Spleen (tissue), 7 donors: ENCODE measurements around the gene PRDX1.

ENCODE experiments used
- CTCF ChIP-seq, 11 experiments: fragments of 200-600 bp in 7 of 11; fragments of 450-650 bp in 4 of 11; sonication (generic) in 4 of 11; IDR thresholded peaks in 8 of 11; conservative IDR thresholded peaks in 3 of 11; 1 replicate in 7 of 11; 2 replicates in 4 of 11; pipeline versions ENCODE4 v1.4.0 to v1.8.0; 2016 to 2021; ENCODE audit warnings: antibody characterized with exemption in 11 of 11, inconsistent platforms in 4 of 11, mild to moderate bottlenecking in 1 of 11
- POLR2A ChIP-seq, 3 donors: fragments of 450-650 bp; IDR thresholded peaks; one replicate each; pipeline ENCODE4 v1.5.1; 2017; ENCODE audit warnings: antibody characterized with exemption in 3 of 3, mild to moderate bottlenecking in 1 of 3
- POLR2AphosphoS5 ChIP-seq, 3 donors: sonication (generic); formaldehyde crosslinking; IDR thresholded peaks; one replicate each; pipeline ENCODE4 v1.5.1; 2017; ENCODE audit warnings: antibody characterized with exemption in 3 of 3
- donor health status: DM: no; HTN: no; CAD: no; lungs with moderate emphysema.
- donor health status: DM: no; HTN: no; CAD: no.
- donor health status: DM: no; HTN: no; CAD: no.

GRCh38 chr1:45492691-45493090 is 29.0 kb downstream of the PRDX1 start:
- TF ChIP-seq CTCF (IDR thresholded peaks at IDR 0.05 in 8 of 11, conservative IDR thresholded peaks at IDR 0.05 in 3 of 11) (no peak), POLR2A (IDR thresholded peaks at IDR 0.05) (no peak), POLR2AphosphoS5 (IDR thresholded peaks at IDR 0.05) (no peak)
